Activated CD4-positive, alpha-beta T cell treated with anti-CD3 and anti-CD28 coated beads, Interleukin-2, amount 50 U/mL, for 1 hour (primary cell): ENCODE results near the gene MB.

Source experiments
- DNase-seq: peaks from one replicate; pipeline ENCODE4 v3.0.0-alpha.2; 2020

MB gene

DNA sequence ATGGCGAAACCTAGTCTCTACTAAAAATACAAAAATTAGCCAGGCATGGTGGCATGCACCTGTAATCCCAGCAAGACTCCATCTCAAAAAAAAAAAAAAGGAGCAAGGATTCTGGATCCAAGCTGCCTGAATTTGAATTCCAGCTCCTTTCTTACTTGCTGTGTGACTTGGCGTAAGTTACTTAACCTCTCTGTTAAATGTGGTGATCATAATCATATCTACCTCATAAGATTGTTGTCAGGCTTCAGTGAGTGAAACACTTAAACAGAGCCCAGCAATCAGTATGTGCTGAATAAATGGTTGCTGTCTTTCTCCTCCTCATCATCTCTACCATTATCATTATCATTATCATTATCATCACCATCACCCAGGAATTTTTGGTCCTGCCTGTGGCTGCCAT, 2.7 kb downstream of the MB start:
- DNase-seq, result no peak

DNA sequence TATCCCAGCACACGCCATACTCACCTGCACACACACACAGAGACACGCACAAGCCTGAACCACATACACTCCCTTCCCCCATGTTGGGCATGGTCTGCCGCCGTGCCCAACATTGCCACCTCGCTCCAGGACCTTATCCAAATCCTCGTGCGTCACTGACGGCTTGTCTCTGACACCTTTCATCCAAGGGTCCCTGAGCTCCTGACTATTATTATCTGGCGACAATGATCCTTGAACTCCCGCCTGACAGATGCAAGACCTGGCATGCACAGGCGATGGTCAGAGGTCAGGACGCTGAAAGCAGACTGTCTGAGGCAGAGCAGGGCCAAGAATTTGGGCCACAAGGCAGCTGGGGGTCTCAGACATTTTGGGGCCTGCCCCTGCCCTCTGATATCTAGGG, 4.2 kb downstream of the MB start:
- no peak for DNase-seq

DNA sequence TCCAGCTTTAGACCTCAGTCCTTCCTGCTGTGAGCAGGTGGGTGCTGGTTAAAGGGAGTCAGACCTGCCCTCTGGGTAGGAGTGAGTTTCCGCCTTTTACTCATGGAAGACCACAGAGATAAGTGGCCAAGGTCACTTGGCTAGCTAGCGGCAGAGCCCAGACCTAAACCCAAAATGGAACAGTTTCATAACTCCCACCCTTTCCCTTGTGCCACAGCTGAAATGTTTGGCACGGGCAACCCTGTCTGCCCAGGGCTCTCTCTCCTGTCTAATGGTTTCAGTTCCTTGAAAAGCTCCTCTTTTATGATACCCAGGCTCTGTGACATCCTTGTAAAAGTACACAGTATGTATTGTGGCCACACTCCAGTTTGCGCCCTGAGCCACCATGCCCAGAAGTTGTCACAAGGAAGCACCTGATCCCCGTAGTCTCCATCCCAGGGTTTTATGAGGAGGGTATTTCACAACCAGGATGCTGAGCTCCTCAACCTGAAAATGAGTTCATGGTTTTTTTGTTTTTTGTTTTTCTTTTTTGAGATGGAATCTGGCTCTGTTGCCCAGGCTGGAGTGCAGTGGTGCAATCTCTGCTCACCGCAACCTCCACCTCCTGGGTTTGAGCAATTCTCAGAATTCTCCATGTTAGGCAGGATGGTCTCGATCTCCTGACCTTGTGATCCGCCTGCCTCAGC, 5.1 kb downstream of the MB start:
- DNase-seq, result no peak

DNA sequence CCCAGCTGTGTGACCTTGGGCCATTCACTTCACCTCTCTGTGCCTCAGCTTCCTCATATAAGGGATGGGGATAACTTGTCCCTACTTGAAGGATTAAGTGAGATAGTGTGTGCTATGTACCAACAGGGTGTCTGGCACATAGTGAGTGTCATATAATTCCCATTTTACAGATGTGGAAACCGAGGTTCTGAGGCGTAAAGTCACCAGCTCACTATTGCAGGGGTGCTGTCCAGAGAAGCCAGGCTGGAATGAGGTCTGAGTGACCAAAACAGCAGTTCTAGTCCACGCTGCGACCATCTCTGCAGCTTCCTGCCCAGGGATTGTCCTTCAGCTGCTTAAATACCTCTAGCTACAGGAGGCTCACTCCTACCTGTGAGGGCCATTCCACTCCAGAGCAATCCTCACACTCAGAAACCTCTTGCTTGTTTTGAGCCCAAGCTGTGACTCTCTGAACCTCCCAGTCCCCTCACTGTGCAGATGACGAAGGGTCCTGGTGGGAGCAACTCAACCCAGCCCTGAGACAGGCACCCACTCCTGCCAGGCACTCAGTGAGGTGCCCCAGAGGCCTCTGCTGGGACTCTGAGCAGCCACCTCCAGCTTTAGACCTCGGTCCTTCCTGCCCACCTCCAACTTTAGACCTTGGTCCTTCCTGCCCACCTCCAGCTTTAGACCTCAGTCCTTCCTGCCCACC, 5.8 kb downstream of the MB start:
- DNase-seq, result no peak

DNA sequence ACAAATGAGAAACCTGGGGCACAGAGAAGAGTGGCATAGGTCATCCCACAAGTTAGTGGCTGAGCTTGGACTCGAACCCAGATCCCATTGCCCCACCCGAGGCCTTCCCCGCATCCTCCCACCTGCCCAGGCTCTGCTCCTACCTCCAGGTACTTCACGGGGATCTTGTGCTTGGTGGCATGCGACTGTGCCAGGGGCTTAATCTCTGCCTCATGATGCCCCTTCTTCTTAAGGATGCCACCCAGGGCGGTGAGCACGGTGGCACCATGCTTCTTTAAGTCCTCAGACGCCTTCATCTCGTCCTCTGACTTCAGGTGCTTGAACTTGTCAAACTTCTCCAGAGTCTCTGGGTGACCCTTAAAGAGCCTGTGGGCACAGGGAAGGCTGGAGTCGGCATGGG, 6.4 kb downstream of the MB start:
- no peak for DNase-seq

DNA sequence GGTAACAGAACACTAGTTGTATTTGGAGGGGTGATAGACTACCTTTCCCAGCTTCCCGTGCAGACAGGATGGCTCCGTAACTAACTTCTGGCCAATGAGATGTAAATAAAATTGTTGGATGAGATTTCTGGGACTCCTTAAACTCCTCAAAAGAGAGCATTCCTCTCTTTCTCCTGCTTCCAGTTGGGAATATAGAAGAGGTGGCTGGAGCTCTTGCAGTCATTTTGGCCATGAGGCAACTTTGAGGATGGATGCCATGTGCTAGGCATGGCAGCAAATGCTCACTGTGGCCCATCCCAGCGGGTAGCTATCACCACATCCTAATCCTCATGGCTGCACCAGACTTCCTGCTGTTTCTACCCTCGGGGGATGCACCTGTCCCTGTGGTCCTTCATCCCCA, 7.4 kb downstream of the MB start:
- DNase-seq, result no peak

DNA sequence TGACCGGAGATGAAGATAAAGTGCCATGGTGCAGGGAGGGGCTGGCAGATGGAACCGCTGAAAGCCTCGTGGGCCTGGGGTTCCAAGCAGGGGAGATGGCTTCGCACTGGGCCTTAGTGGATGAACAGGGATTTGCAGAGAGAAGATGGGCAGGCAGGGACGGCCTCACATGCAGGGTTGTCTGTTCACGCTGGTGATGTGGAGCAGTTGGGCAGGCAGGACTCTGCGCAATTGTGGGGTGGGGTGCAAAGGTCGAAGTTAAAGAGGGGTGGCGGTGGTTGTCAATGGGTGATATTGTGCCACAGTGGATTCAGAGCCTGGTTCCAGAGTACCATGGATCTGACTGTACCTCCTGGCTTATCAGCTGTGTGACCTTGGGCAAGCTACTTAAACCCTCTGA, 7.9 kb downstream of the MB start:
- DNase-seq, result no peak

DNA sequence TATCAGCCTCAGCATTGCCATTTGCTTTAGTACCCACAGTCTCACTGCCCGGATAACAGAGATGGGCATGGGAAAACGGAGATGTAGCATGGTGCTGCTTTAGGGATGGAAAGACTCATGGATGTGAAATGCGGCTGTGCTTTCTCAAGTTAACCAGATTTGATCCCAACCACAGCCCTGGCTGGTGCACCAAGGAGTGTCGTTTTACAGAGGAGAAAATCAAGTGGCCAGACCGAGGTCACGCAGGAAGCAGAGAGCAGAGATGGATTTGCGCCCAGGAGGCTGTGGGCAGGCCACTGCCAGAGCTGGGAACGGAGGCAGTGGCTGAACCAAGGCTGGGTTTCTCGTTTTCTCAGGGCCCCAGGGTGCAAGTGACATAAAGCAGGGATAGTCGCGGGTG, 9.0 kb downstream of the MB start:
- no peak for DNase-seq

DNA sequence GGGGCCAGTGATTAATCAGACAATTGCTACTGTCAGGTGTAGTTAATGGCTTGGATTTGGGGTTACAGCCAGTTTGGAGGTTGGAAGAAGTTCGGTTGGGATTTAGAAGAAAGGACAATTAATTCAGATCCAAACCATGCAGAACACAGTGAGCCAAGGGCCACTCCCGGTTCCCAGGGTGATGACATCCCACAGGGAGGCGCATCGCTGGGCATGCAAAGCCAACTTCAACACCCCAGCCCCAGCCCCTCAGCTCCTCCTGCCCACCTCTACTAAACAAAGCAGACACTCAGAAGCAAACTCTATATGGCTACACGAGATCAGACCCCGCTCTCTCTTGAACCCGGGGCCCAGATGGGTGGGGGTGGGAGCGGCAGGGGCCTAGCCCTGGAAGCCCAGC, 10.2 kb downstream of the MB start:
- DNase-seq, result no peak

DNA sequence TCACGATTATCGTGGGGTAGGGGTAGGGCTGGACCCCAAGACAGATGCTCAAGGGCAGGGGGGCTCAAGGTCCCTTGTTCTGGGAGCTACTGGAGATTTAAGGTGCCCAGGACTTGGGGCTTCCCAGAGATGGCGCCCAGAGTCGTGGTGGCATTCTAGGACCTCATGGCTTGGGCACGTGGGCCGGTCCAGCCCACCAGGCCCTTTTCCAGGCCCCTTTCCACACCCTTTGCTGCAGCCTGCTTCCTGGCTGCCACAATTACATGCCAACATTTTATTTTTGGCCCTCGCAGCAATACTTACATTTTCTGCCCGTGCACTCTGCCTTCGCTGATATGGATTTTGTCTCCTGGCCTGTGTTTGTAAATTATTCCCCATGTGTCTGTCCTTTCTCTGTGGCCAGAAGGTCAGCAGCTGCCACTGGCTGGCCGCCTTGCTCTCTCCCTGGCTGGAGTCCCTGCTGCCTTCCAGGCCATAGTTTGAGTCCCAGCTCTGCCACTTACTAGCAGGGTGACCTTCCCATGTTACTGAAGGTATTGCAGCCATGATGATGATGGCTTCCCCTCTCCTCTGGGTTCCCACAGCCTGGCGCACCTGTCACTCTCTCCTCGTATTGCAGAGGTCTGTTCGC, 11.2 kb downstream of the MB start:
- no peak for DNase-seq

DNA sequence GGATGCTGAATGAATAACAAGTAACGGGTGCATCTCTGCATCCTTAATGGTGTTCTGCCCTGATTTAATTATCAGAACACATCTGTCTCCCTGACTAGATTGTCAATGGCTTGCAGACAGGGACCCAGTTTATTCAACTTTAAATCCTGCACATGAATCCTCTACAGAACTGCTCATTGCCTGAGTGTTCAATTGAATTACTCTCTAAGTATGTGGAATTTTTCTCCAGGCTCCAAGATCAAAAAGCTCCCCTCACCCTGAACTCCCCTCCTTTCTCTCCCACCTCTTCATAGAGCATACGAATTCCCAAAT, 11.8 kb downstream of the MB start:
- DNase-seq, result no peak

DNA sequence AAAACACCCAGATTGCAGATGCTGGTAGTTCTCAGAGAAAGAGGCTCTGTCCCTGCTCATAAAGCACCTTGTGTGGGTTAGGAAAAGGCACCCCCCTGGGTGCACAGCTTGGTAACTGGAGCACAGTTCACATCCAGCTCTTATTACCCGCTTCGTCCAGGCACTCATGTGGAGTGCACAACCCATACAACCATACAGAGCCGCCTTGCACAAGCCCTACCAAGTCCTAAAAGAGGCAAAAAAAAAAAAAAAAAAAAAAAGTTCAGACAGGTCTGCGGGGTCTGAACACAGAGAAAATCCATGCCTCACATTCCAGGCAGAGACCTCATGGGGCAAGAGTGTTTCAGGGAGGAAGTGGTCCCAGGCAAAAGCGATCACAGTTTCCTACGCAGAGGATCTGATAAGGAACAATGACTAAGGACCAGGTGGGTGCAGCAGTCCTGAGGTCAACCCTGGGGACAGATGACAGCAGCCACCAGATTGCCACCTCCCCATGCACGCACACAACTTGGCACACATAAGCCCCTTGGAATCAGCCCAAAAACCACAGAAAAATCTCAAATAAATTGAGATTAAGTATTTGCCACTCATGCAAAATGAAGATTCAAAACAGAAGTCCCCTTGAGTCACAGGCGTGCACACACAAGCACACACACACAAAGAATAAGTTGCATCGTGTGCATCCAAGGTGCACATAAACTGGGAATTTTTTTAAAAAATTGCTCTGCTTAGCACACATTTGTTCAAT, 12.3 kb downstream of the MB start:
- DNase-seq, result no peak

DNA sequence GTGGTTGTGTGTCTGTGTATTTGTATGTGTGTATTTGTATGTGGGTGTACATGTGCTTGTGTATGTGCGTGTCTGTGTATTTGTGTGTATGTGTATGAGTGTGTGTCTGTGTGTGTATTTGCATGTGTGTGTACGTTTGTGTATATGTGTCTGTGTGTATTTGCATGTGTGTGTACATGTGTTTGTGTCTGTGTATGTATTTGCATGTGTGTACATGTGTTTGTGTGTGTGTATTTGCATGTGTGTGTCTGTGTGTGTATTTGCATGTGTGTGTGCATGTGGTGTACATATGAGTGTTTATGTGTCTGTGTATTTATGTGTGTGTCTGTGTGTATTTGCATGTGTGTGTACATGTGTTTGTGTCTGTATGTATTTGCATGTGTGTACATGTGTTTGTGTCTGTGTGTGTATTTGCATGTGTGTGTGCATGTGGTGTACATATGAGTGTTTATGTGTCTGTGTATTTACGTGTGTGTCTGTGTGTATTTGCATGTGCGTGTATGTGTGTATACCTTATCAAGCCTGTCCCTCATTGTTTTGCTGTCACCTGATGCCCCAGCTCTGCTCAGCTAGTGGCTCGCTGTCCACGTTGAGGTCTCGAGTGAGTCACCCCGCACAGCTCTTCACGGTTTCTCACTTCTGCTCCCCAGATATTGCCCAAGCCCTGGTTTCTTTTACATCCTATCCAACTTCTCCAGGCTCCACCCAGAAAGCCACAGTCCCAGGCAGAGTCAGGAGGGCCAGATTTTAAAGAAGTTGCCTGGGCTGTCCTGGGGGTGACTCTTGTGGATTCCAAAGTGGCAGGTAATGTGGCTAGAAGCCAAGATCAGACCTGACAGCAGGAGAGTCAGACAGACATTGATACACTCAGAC, 15.2 kb downstream of the MB start:
- DNase-seq, result no peak

DNA sequence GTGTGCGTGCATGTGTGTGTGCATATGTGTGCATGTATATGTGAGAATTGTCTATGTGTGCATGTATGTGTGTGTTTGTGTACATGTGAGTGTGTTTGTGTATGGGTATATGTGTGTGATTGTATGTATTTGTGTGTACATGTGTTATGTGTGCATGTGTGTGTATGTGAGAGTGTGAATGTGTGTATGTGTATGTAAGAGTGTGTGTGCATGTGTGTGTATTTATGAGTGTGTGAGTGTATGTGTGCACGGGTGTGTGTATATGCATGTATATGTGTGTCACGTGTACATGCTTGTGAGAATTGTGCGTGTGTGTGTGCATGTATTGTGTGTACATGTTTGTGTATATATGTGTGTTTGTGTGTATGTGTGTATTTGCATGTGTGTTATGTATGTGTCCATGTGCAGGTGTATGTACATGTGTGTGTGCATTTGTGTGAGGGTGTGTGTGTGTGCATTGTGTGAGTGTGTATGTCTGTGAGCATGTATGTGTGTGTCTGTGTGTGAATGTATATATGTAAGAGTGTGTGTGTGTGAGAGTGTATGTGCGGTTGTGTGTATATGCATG, 16.0 kb downstream of the MB start:
- no peak for DNase-seq

DNA sequence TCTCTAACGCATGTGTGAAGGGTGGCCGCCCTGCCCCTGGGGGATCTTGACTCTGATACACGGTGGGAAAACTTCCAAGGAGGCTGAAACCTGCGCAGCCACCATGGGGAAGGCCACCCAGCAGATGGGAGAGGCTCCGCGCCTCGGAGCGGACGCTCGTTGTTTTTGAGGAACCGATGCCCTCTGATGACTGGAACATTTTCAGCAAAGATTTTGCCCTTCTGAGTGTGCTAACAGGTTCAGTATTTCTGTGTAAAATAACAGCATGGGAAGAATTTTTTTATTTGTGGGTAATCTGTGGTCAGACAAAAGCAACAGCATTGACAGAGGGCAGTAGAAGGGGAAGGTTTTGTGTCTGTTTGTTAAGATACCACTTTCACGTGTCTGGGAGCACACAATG, 16.7 kb downstream of the MB start:
- no peak for DNase-seq

DNA sequence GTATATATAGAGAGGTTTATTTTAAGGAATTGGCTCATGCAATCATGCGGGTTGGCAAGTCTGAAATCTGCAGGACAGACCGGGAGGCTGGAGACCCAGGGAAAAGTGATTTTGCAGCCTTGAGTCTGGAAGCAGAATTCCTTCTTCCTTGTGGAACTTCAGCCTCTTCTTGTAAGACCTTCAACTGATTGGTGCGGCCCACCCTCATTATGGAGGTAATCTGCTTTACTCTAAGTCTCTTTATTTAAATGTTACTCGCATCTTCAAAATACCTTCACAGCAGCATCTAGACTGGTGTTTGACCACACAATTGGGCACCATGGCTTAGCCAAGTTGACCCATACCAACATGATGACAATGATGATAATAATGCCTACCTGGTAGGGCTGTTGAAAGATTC, 17.8 kb downstream of the MB start:
- no peak for DNase-seq

DNA sequence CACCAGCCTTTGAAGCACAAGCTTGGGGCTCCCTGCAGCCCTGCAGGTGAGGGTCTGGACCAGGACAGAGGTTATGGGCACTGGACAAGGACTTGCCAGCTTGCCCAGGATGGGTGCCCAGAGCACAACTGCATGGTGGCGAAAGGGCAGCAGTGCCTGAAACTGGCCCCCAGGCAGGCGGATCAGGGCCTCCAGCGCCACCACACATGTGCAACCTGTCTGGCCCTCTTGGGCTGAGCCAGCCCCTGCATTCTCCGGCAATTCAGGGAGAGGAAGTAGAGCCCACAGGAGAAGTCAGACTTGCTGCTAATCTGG, 18.8 kb downstream of the MB start:
- no peak for DNase-seq

DNA sequence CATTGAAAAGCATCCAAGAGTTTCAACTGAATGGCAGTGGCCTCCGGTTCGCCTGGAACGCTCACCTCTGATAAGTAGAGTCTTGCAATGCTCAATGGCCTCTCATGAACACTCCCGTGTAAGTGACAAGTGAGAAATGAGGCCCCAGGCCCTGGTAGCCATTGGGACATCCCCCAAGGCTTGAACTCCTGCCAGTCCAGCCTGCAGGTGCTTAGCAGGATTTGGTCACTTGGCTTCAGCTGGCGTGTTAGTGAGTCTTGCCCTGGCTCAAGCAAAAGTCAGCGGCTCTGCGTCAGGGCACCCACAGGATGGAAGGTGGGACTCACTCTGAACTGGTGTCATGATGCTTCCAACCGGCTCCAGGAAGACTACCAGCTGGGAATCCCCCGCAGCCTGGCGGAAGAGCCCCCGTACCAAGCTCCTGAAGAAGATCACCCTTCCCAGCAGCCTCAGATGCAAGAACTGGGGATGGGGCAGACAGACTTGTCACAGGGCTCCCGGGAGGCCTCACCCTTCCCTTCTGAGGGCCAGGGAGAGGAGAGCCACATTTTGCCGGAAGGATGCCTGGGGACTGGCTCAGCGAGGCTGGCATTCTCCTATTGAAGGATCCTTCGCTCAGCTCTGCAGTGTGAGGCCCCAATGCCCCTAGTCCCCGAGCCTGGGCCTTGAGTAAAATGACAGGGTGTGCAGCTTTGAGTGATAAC, 19.3 kb downstream of the MB start:
- DNase-seq, result no peak

DNA sequence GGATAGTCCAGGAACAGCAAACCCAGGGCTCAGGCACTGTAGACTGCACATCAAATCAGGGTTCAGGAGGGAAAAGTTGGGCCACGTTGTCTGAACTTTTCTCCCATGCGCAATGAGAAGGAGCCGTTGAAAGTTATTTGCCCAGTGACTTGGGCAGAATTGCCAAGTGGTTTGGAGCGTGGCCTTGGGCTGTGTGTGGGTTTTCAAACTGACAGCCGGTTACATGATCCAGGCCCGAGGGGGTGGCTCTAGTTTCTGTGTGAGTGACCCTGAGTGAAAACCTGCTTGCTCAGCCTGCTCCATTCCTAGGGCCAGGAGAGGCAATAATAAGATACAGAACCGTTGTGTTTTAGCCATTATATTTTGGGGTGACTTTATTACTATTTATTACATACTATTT, 20.3 kb downstream of the MB start:
- no peak for DNase-seq

DNA sequence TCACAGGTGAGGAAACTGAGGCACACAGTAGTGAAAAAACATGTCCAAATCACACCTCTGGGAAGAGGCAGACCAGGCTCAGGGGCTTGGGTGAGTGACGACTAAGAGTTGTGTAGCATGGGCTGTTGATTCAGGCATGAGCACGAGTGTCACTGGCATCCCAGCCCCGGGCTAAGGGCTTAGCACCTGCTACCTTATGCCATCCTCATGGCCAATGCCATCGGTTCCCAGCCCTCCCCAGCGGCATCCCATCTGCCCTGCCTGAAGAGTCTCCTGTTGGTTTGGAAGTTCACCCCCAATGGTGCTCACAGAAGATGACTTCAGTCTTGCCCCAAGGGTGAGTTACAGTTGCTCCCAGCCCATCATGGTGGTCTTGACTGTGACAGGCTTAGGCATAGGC, 22.4 kb downstream of the MB start:
- DNase-seq, result no peak

DNA sequence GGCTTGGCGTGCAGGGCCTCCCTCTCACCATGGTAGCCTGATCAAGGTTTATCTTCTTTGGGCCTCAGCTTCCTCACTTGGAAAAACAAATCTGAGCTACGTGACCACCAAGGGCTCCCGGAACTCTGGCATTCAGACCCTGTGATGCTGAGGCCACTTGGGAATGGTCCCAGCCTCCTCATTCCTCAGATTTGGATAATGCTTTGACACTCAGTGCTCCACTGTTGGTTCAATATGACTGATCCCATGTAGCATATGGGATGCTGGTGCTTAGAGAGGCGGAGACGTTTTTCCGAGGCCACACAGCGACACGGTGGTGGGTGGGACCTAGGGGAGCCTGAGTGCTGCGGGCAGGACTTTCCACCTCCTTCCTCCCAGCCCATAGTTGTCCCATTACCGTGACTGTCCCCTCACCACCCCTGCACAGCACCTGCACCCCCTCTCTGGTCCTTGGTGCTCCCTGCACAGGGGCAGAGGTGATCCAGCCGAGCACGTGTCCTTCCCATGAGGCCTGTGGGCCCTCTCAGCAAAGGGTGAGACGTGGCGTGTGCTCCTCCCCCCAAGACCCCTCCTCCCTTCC, 23.1 kb downstream of the MB start:
- no peak for DNase-seq
